Adrenal gland (tissue), 5 donors: ENCODE data around the gene CDC5L.

Source experiments
- POLR2A ChIP-seq, 2 donors: fragments of 450-650 bp; IDR thresholded peaks; one replicate each; pipeline ENCODE4 v1.6.1; 2017; ENCODE audit warnings: antibody characterized with exemption in 2 of 2, mild to moderate bottlenecking in 2 of 2, moderate library complexity in 1 of 2
- TF ChIP-seq, protein P1 (sequence below), 6 experiments: fragments of 450-650 bp in 4 of 6; fragments of 200-600 bp in 2 of 6; sonication (generic) in 1 of 6; IDR thresholded peaks; 1 replicate in 5 of 6; 2 replicates in 1 of 6; pipeline versions ENCODE4 v1.5.1 to v1.8.0; 2016 to 2021; ENCODE audit warnings: antibody characterized with exemption in 6 of 6, mild to moderate bottlenecking in 2 of 6, moderate library complexity in 1 of 6
- donor health status: DM: no; HTN: no; CAD: no.

DNA sequence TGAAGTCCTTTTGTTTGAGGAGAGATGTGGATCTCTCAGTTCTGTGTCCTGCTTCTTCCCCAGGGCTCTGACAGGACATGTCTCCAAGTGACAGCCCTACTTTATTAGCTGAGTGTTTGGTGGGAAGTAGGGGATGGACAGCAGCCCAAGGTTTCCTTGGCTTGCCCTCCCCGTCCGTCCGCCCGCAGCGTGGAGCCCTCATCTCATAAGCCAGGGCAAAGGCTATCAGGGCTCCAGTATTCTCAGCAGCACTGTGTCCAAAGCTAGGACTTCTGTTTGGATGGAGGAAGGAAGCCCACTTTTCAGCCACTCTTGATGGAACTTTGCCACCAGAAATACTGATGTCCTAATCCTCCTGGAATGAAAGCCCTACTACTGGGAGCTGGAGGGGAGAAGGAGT lies 13.6 kb downstream of the CDC5L start:
- TF ChIP-seq, protein P1, sequence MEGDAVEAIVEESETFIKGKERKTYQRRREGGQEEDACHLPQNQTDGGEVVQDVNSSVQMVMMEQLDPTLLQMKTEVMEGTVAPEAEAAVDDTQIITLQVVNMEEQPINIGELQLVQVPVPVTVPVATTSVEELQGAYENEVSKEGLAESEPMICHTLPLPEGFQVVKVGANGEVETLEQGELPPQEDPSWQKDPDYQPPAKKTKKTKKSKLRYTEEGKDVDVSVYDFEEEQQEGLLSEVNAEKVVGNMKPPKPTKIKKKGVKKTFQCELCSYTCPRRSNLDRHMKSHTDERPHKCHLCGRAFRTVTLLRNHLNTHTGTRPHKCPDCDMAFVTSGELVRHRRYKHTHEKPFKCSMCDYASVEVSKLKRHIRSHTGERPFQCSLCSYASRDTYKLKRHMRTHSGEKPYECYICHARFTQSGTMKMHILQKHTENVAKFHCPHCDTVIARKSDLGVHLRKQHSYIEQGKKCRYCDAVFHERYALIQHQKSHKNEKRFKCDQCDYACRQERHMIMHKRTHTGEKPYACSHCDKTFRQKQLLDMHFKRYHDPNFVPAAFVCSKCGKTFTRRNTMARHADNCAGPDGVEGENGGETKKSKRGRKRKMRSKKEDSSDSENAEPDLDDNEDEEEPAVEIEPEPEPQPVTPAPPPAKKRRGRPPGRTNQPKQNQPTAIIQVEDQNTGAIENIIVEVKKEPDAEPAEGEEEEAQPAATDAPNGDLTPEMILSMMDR (IDR thresholded peaks at IDR 0.05): no peak
- no peak for TF ChIP-seq POLR2A (IDR thresholded peaks at IDR 0.05)
